GM13976 (cell line): ENCODE measurements around the gene TRIB2.

Source experiments
- DNase-seq: peaks from one replicate; pipeline ENCODE4 v3.0.0; 2012; ENCODE audit warnings: low spot score
- CTCF ChIP-seq: IDR thresholded peaks from 2 replicates; pipeline ENCODE4 v1.5.1; 2012; ENCODE audit warnings: borderline replicate concordance, mild to moderate bottlenecking; ENCODE audit not compliant: insufficient read depth; ENCODE audit errors: extremely low read depth, missing control alignments, control extremely low read depth
- in situ Hi-C: fragments of 300-500 bp; cut with MboI; formaldehyde crosslinking; loops from one replicate; pipeline ENCODE4 v1.12.0; 2022; ENCODE audit warnings: low sequenced_read_pairs, mixed read lengths, inconsistent platforms; ENCODE audit not compliant: unreplicated experiment

Gene TRIB2

GRCh38 chr2:12705230-12705629 is 11.5 kb upstream of the TRIB2 start:
- DNase-seq = no peak
- in situ Hi-C loops = loop anchor here (25.0 kb wide), 1 partner anchor 868 kb away; no protein-coding TSS in a partner anchor
- no peak for TF ChIP-seq CTCF

- TF ChIP-seq CTCF = no peak
- in situ Hi-C loops = loop anchor here (25.0 kb wide), 1 partner anchor 868 kb away; no protein-coding TSS in a partner anchor
- DNase-seq = no peak
These were observed 11.0 kb upstream of the TRIB2 start for GRCh38 chr2:12705742-12706141.

- TF ChIP-seq CTCF = no peak
- in situ Hi-C loops = loop anchor here (25.0 kb wide), 1 partner anchor 871 kb away; no protein-coding TSS in a partner anchor
- no peak for DNase-seq
These were observed 8.1 kb upstream of the TRIB2 start for GRCh38 chr2:12708508-12709206.

- no peak for TF ChIP-seq CTCF
- in situ Hi-C loops = loop anchor here (25.0 kb wide), 1 partner anchor 872 kb away; no protein-coding TSS in a partner anchor
- no peak for DNase-seq
These were observed 7.6 kb upstream of the TRIB2 start for GRCh38 chr2:12709207-12709522.

- no peak for TF ChIP-seq CTCF
- no peak for DNase-seq
- in situ Hi-C loops = loop anchor here (25.0 kb wide), 1 partner anchor 873 kb away; no protein-coding TSS in a partner anchor
These were observed 6.4 kb upstream of the TRIB2 start for GRCh38 chr2:12710301-12710700.

- no peak for TF ChIP-seq CTCF
- DNase-seq = no peak
- in situ Hi-C loops = loop anchor here (25.0 kb wide), 1 partner anchor 874 kb away; no protein-coding TSS in a partner anchor
These were observed 5.4 kb upstream of the TRIB2 start for GRCh38 chr2:12711339-12711738.

GRCh38 chr2:12712881-12713280 is 3.9 kb upstream of the TRIB2 start:
- no peak for DNase-seq
- no peak for TF ChIP-seq CTCF
- in situ Hi-C loops = loop anchor here (25.0 kb wide), 1 partner anchor 876 kb away; no protein-coding TSS in a partner anchor
